Measurements from ENCODE around the gene CCDC180.
"Not testable (repeated sequence)": the region's sequence is repeated elsewhere in the genome, so short reads cannot be mapped to it uniquely, and the experiment has no call there.

Gene CCDC180

DNA sequence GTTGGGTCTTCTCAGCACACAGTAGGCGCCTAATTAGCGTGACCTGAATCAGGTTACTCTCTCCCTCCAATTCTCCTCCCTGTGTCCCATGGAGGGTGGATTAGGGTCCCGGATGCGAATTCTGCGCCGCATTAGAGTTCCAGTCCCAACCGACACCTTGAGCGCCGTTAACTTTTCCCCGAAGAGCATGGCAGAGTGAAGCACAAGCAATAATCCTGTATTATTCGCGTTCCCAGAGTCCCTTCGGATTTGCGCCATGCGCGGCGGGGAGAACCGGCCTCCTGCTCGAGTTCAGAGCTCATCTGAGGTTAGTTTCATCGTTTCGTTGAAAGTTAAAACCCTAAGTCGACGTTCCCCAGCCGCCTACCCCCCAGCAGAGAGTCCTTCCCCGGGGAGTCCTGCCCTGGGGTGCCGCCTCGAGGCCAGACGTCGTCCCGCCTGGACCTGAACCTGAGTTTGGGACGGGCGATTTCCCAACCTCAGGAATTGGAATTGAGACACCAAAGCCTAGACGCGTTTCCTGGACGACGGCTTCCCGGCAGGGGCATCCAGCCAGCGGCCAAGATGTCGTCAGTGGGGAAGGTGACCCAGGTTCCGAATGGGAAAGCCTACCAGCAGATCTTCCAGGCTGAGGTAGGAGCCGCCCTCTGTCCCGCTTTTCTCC is at the start of gene CCDC180:
CCDC180 (plus strand) TSS at position 160 of the 664 bp plus-strand sequence; CDS start at position 565, 405 bp downstream.
- DNase-seq (ENCODE audit: extremely low read depth, insufficient read length): no peak
- TF ChIP-seq, protein P1, sequence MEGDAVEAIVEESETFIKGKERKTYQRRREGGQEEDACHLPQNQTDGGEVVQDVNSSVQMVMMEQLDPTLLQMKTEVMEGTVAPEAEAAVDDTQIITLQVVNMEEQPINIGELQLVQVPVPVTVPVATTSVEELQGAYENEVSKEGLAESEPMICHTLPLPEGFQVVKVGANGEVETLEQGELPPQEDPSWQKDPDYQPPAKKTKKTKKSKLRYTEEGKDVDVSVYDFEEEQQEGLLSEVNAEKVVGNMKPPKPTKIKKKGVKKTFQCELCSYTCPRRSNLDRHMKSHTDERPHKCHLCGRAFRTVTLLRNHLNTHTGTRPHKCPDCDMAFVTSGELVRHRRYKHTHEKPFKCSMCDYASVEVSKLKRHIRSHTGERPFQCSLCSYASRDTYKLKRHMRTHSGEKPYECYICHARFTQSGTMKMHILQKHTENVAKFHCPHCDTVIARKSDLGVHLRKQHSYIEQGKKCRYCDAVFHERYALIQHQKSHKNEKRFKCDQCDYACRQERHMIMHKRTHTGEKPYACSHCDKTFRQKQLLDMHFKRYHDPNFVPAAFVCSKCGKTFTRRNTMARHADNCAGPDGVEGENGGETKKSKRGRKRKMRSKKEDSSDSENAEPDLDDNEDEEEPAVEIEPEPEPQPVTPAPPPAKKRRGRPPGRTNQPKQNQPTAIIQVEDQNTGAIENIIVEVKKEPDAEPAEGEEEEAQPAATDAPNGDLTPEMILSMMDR (IDR thresholded peaks at IDR 0.05; ENCODE audit: insufficient read depth, low read length, poor library complexity, severe bottlenecking): no peak
- no peaks in the 10 kb centered on the region for H3K36me3 ChIP-seq (ENCODE audit: control insufficient read depth, insufficient read depth, low read length)
- no peaks in the 10 kb centered on the region; the same call in 1 of the 2 replicates for H3K27me3 ChIP-seq (replicated peaks; ENCODE audit: control insufficient read depth, insufficient read depth, low read length)
- no peak within 1 kb of the TSS for H3K4me3 ChIP-seq (replicated peaks; ENCODE audit: low read depth, low read length)

DNA sequence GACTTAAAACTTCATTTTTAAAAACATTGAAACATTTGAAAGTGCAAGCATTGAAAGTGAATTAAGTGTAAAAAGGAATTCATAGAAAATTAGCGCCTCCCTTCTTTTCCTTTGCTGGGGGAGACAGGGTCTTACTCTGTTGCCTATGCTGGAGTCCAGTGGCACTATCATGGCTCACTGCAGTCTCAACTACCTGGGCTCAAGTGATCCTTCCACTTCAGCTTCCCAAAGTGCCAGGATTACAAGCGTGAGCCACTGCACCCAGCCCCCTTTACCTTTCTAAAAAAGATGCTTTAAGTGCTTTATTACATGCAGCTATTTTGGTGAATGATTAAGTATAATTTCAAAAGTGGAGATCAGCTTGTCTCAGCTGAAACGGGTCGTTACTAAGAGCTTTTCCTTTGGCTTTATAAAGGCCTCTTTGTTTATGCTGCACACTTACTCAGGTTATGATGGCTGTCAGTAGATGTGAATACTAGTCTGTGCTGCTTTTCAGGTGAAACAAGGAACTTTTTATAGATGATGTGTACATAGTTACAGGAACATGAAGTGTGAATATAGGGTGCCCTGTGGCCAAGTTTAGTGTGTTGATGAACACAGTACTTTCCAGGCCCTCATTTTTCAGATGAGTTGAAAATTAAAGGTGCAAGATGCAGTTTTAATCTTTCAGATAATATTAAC is 47.5 kb upstream of the CCDC180 start:
- not testable (repeated sequence) for H3K27me3 ChIP-seq (replicated peaks; ENCODE audit: control insufficient read depth, insufficient read depth, low read length); H3K36me3 ChIP-seq (ENCODE audit: control insufficient read depth, insufficient read depth, low read length); DNase-seq (ENCODE audit: extremely low read depth, insufficient read length); H3K4me3 ChIP-seq (replicated peaks; ENCODE audit: low read depth, low read length)

DNA sequence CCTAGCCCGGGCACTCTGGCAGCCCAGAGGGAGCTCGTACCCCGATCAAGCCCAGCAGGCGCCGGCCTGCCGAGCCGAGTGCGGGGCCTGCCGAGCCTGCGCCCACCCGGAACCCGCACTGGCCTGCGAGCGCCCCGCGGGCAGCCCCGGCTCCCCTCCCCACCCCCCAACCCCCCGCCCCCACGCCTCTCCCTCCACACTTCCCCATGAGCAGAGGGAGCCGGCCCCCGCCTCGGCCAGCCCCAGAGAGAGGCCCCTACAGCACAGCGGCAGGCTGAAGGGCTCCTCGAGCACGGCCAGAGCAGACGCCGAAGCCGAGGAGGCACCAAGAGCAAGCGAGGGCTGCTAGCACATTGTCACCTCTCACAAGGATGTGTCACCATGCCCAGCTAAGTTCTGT is 36.2 kb upstream of the CCDC180 start:
- Histone ChIP-seq H3K36me3 (ENCODE audit: control insufficient read depth, insufficient read depth, low read length) (no peaks in the 10 kb centered on the region), H3K4me3 (replicated peaks; ENCODE audit: low read depth, low read length) (no peak overlapping the region), H3K27me3 (replicated peaks; ENCODE audit: control insufficient read depth, insufficient read depth, low read length) (no peaks in the 10 kb centered on the region)
- no peak for DNase-seq (ENCODE audit: extremely low read depth, insufficient read length)
- TF ChIP-seq, protein P1 (IDR thresholded peaks at IDR 0.05; ENCODE audit: insufficient read depth, low read length, poor library complexity, severe bottlenecking): no peak

DNA sequence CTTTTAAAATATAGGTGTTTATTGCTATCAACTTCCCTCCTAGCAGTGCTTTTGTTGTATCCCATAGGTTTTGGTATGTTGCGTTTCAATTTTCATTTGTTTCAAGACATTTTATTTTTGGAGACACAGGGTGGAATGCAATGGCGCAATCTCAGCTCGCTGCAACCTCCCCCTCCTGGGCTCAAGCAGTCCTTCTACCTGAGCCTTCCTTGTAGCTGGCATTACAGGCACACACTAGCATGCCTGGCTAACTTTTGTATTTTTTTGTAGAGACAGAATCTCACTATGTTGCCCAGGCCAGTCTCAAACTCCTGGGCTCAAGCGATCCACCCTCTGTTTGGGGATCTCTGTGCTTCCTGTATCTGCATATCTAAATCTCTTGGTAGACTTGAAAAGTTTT is 35.4 kb upstream of the CCDC180 start:
- Histone ChIP-seq H3K4me3 (replicated peaks; ENCODE audit: low read depth, low read length) (no peak overlapping the region), H3K27me3 (replicated peaks; ENCODE audit: control insufficient read depth, insufficient read depth, low read length) (no peaks in the 10 kb centered on the region), H3K36me3 (ENCODE audit: control insufficient read depth, insufficient read depth, low read length) (no peaks in the 10 kb centered on the region)
- no peak for DNase-seq (ENCODE audit: extremely low read depth, insufficient read length)
- TF ChIP-seq, protein P1 (IDR thresholded peaks at IDR 0.05; ENCODE audit: insufficient read depth, low read length, poor library complexity, severe bottlenecking): no peak

DNA sequence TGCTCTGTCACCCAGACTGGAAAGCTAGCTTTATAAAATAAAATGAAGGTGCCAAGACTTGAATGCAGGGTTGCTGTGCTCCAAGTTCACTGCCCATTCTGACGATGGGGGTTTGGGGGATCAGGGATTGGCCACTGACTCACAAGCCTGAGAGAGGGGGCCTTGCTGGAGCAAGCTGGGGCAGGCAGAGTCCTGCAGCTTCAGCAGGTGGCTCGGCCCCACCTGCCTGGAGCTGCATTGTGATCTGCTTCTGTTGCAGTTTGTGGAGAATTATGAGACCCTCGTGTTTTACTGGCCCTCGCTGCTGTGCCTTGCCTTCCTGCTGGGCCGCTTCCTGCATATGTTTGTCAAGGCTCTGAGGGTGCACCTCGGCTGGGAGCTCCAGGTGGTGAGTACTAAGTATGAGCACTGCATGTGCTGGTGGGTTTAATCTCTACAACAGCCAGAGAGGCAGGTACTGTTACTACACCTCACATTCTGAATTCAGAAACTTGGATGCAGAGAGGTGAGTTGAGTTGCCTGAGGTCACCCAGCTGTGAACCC is 31.1 kb upstream of the CCDC180 start:
- Histone ChIP-seq H3K36me3 (ENCODE audit: control insufficient read depth, insufficient read depth, low read length) (no peaks in the 10 kb centered on the region), H3K27me3 (replicated peaks; ENCODE audit: control insufficient read depth, insufficient read depth, low read length) (no peaks in the 10 kb centered on the region), H3K4me3 (replicated peaks; ENCODE audit: low read depth, low read length) (no peak overlapping the region)
- TF ChIP-seq, protein P1 (IDR thresholded peaks at IDR 0.05; ENCODE audit: insufficient read depth, low read length, poor library complexity, severe bottlenecking): no peak
- DNase-seq (ENCODE audit: extremely low read depth, insufficient read length): no peak

DNA sequence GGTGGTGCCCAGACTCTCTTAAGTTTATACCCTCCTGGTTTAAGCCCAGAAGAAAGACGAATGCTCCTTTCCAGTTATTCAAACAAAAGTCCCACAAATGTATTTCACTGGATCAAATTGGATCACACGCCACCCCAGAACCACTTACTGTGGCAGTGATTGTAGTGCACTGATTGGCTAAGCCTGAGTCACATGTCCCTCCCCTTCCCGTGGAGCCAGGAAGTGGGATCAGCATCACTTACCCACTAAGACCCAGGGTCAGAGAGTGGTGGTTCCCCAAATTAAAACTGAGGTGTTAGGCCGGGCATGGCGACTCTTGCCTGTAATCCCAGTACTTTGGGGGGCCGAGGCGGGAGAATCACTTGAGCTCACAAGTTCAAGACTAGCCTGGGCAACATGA is 29.5 kb upstream of the CCDC180 start:
- no peaks in the 10 kb centered on the region for H3K27me3 ChIP-seq (replicated peaks; ENCODE audit: control insufficient read depth, insufficient read depth, low read length)
- H3K36me3 ChIP-seq (ENCODE audit: control insufficient read depth, insufficient read depth, low read length): no peaks in the 10 kb centered on the region
- H3K4me3 ChIP-seq (replicated peaks; ENCODE audit: low read depth, low read length): no peak overlapping the region
- DNase-seq (ENCODE audit: extremely low read depth, insufficient read length): no peak
- TF ChIP-seq, protein P1 (IDR thresholded peaks at IDR 0.05; ENCODE audit: insufficient read depth, low read length, poor library complexity, severe bottlenecking): no peak

All from GM06990 (cell line).